Activated CD8-positive, alpha-beta memory T cell treated with anti-CD3 and anti-CD28 coated beads for 4 hours (primary cell): Measurements from ENCODE around the gene FCMR.
"Not testable (repeated sequence)": the region's sequence is repeated elsewhere in the genome, so short reads cannot be mapped to it uniquely, and the experiment has no call there.

Source experiments
- DNase-seq, 2 donors: peaks; one replicate each; pipeline ENCODE4 v3.0.0-alpha.2; 2020; ENCODE audit warnings: low read depth in 2 of 2

FCMR gene

DNA sequence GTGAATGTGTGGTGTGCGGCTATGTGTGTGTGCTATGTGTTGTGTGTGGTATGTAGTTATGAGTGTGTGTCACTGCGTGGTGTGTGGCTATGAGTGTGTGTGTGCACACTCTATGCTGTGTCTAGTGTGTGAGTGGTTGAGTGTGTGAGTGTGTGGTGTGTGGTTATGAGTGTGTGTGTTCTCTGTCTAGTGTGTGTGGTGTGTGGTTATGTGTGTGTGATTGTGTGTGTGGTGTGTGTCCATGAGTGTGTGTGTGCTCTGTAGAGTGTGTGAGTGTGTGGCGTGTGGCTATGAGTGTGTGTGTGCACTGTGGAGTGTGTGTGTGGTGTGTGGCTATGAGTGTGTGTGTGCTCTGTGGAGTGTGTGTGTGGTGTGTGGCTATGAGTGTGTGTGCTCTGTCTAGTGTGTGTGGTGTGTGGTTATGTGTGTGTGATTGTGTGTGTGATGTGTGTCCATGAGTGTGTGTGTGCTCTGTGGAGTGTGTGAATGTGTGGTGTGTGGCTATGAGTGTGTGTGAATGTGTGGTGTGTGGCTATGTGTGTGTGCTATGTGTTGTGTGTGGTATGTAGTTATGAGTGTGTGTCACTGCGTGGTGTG is 2.3 kb upstream of the FCMR start:
- not testable (repeated sequence) for DNase-seq

GRCh38 chr1:206923009-206923960 is 1.5 kb upstream of the FCMR start:
- DNase-seq: peak; percentile 46 to 63

GRCh38 chr1:206922524-206922923 is 783 bp upstream of the FCMR start:
- DNase-seq: no peak

- DNase-seq: no peak
These were observed 3.7 kb downstream of the FCMR start for GRCh38 chr1:206918076-206918475.

DNA sequence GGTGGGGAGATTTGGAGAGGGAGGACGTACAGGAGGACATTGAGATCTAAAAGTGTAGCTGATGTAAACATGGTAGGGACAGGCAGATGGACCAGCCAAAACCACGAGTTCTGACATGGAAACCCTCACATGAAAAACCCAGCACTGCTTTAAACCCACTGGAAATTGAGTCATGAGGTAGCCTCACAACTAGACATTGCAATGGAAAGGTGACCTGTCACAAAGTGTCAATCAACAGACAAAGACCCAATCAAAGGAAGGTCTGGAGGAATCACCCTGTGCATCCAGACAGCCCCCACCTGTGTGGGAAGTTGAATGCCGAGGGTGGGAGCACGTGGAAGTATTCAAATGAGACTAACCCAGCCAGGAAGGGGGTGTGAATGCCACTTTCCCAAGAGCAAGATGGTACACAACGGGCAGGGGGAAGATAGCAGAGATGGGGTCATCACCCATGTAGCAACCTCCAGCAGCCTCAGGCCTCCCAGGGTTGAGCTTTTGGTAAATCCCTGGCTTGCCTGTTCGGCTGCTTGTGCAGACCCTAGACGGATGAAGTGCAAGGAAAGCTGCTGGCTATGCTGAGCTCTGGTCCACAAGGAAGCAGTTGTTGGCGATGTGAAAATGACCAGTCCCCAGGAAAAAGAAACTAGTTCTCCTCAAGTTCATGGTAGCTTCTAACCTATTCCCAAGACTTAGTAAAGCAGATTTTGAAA is 5.6 kb downstream of the FCMR start:
- DNase-seq: no peak

DNA sequence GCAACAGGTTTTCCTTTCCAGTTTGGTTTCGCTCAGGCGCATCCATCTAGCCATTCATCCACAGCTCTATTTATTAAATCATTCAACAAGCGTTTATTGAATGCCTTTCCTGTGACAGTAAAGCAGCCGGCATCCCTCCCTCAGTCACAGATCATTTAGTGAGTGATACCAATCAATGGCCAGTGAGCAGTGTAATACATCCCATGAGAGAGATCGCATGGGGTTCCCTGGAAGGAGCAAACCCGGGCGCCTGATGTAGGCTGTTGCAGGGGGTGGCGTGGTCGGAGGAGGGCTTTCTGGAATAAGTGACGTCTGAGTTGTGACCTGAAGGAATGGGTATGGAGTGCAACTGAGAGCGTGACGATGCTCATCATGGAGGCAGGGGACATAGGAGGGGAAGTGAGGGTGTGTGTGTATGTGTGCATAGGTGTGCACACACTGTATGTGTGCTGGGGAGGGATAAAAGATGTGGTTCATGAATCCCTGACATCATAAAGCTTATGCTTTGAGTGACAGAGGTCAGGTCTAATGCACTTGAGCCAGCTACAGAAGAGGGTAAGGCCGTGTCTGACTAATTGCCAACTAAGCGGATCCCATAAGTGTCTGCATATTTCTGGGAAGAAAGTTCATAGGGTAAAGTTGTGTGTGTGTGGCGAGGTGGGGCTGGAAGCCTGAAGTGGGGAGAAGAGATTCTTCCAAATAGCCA is 6.6 kb downstream of the FCMR start:
- no peak for DNase-seq

- no peak for DNase-seq
These were observed 7.8 kb downstream of the FCMR start for GRCh38 chr1:206913766-206914537.

DNA sequence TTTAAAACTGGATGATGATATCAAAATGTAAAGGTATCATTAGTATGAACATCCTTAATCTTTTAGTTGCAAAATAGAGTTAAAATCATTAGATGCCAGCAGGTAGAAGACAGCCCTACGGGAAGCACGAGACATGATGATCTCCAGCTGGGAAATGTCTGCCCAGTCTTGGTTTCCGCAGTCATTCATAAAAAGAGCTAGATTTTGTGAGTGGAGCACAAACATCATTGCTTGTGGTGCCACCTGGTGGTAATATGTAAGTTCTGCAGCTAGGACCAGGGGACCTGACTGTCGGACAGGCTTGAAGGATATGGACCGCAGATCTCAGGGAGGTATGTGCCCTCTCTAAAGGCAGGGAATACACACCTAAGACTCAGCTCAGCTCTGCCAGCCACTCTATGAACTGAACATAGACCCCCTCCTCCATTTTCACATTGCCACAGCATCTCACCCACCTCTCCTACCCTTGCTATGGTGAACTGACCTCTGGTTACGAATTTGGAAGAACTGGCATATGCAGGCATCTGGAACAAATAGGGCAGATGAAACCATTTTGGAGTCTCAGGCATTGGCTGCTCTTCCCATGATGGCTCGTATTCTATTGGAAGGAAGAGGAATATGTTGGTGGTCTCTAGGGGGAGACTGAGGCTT is 9.2 kb downstream of the FCMR start:
- DNase-seq: no peak

- no peak for DNase-seq
These were observed 10.6 kb downstream of the FCMR start for GRCh38 chr1:206911064-206911663.

- no peak for DNase-seq
These were observed 11.8 kb downstream of the FCMR start for GRCh38 chr1:206909883-206910318.

GRCh38 chr1:206909161-206909882 is 12.4 kb downstream of the FCMR start:
- no peak for DNase-seq

GRCh38 chr1:206908038-206908437 is 13.7 kb downstream of the FCMR start:
- no peak for DNase-seq

GRCh38 chr1:206907304-206907991 is 14.3 kb downstream of the FCMR start:
- no peak for DNase-seq

GRCh38 chr1:206905295-206906164 is 16.2 kb downstream of the FCMR start:
- DNase-seq: no peak

DNA sequence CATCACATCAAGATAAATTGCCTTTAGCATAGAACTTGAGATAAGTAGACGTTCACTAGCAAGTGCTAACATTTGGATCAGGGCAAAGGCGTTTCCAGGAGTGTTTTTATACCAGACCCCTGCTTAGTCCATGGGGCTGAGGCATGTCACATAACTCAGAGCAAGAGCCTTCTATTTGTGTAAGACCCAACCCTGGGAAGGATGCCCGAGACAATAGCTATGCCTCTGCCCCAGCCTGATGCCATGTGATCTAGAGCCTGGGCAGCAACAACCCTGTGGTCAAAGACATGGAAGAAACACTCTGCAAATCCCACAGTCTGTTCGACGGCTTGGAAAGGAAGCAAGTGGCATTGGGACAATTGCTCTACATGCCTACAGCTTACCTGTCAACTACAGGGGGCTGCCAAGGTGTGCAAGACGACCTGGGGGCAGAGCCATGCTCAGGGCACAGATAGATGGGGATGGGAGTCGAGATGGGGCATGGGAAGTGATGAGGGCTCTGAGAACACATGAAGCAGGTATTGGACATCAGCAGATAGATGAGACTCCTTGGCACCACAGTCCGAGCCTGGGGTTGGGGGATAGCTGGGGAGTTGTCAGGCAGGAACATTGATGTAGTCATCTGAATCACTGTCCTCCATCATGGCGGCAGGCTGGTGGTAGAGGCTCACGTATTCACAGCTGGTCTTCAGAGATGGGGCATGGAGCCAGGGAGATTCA is 17.2 kb downstream of the FCMR start:
- no peak for DNase-seq

- DNase-seq: no peak
These were observed 18.1 kb downstream of the FCMR start for GRCh38 chr1:206903687-206904086.

DNA sequence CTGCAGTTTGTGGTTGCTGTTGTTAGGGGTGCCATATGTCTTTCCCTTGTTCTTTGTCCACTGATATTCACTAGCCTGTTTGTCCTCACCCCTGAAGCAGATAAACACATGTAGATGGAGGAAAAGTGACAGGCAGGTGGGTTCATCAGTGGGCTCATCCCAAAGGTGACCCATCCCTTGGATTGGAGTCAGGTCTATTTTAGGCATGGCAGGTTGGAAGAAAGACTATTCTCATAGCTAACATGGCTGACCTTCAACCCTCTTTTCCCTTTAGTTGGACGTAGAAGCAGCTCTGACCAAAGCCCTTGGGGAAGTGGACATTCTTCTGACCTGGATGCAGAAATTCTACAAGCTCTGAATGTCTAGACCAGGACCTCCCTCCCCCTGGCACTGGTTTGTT is 19.0 kb downstream of the FCMR start:
- no peak for DNase-seq
